ENCODE measurements around the gene SBNO1.

GRCh38 chr12:123379391-123379790 is 14.7 kb upstream of the SBNO1 start:
- TF ChIP-seq CTCF (conservative IDR thresholded peaks at IDR 0.05; ENCODE audit: low read depth, low read length) (no peak), EZH2 (IDR thresholded peaks at IDR 0.05; ENCODE audit: borderline replicate concordance, low read depth, low read length, poor library complexity, severe bottlenecking) (no peak)

All from A673 (cell line).